ENCODE measurements around the gene UFSP2.

DNA sequence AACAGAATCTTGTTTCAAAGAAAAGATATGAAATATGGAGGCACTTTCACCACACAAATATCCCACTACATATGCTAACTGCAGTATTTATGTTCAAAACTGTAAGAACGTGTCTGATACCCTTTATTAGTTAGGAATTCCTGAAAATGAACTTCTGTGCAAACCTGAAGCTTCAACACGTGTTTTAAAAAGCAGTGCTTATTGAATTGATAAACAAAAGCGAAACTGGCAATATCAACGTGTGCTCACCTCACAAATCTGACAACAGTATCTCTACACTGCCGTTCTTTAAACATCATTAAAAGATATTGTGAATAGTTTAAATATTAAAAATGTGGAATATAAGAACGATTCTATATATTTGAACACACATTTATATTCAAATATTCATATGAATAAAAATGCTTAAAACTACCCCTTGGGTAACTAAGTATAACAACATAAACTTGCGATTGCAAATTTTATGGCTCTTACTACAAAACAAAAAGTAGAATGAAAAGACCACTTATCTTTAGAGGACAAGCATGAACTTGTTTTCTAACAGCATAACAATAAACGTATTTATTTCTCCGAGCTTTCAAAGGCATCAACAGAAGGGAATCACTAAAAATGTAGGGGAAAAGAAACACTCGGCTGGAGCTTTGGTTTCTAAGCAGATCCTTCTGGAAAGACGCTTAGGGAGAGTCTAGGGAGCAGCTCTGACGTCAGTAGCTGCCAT is 30.4 kb downstream of the UFSP2 start, which contains the start of gene LRP2BP:
- TF ChIP-seq, protein P1, sequence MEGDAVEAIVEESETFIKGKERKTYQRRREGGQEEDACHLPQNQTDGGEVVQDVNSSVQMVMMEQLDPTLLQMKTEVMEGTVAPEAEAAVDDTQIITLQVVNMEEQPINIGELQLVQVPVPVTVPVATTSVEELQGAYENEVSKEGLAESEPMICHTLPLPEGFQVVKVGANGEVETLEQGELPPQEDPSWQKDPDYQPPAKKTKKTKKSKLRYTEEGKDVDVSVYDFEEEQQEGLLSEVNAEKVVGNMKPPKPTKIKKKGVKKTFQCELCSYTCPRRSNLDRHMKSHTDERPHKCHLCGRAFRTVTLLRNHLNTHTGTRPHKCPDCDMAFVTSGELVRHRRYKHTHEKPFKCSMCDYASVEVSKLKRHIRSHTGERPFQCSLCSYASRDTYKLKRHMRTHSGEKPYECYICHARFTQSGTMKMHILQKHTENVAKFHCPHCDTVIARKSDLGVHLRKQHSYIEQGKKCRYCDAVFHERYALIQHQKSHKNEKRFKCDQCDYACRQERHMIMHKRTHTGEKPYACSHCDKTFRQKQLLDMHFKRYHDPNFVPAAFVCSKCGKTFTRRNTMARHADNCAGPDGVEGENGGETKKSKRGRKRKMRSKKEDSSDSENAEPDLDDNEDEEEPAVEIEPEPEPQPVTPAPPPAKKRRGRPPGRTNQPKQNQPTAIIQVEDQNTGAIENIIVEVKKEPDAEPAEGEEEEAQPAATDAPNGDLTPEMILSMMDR (conservative IDR thresholded peaks at IDR 0.05): no peak
- no peak for TF ChIP-seq EZH2 (IDR thresholded peaks at IDR 0.05; ENCODE audit: low read depth)
